Suprapubic skin (tissue), 3 donors: ENCODE measurements around the gene DNAI1.

ENCODE experiments used
- POLR2A ChIP-seq, 2 donors: fragments of 450-650 bp; IDR thresholded peaks; one replicate each; pipeline ENCODE4 v1.6.1; 2017; ENCODE audit warnings: antibody characterized with exemption in 2 of 2, mild to moderate bottlenecking in 2 of 2, moderate library complexity in 2 of 2
- TF ChIP-seq, protein P1 (sequence below), 2 donors: fragments of 200-600 bp in 1 of 2; fragments of 450-650 bp in 1 of 2; sonication (generic) in 1 of 2; IDR thresholded peaks; one replicate each; pipeline ENCODE4 v1.5.1; 2016 to 2019; ENCODE audit warnings: antibody characterized with exemption in 2 of 2, mild to moderate bottlenecking in 1 of 2, moderate library complexity in 1 of 2

DNA sequence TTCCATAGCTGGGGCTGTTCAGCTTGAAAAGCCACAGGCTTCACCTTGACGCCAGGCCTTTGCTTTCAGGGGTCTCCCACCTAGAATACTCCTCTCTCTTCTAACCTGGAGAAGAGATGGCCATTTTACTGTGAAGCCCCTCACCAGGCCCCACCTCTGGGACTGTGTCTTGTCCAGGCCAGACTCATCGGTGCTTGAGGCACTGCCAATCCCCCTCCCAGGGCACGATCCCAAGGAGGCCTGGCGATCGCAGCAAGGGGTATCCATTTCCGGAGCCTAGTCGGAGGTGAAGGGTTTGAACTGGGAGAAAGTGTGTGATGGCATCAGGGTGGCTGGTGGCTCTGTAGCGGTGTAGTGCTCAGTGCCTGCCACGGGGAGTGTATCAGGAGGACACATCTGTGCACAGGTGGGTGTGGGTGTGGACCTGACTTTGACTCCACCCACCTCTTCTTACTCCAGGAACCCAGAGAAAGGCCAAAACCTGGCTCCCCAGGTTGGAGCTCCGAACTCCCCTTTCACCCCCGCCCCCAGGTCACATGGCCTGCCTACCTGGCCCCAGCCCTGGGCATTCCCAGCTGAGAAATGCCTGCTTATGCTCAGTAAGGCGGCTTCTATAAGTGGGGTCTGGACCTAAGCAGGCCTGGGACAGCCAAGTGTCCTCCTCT, 91.5 kb downstream of the DNAI1 start:
- TF ChIP-seq, protein P1, sequence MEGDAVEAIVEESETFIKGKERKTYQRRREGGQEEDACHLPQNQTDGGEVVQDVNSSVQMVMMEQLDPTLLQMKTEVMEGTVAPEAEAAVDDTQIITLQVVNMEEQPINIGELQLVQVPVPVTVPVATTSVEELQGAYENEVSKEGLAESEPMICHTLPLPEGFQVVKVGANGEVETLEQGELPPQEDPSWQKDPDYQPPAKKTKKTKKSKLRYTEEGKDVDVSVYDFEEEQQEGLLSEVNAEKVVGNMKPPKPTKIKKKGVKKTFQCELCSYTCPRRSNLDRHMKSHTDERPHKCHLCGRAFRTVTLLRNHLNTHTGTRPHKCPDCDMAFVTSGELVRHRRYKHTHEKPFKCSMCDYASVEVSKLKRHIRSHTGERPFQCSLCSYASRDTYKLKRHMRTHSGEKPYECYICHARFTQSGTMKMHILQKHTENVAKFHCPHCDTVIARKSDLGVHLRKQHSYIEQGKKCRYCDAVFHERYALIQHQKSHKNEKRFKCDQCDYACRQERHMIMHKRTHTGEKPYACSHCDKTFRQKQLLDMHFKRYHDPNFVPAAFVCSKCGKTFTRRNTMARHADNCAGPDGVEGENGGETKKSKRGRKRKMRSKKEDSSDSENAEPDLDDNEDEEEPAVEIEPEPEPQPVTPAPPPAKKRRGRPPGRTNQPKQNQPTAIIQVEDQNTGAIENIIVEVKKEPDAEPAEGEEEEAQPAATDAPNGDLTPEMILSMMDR (IDR thresholded peaks at IDR 0.05): no peak
- no peak for TF ChIP-seq POLR2A (IDR thresholded peaks at IDR 0.05)
